SK-N-SH treated with all-trans-retinoic acid at 6 μM for 48 hours (cell line): Measurements from ENCODE around the gene CD84.
A peak's percentile ranks its signal among the peaks of the same experiment; 100 is the strongest.

ENCODE experiments used
- ATAC-seq: fragments of 200-7000 bp; cut with Tn5 transposase; 3 replicates; pipeline ENCODE4 v1.9.1; 2020; ENCODE audit warnings: mild to moderate bottlenecking, moderate library complexity
- ARNTL ChIP-seq: fragments of 450-650 bp; formaldehyde crosslinking; IDR thresholded peaks from 2 replicates; pipeline ENCODE4 v1.5.0; 2020; ENCODE audit warnings: low read depth, mild to moderate bottlenecking, moderate library complexity, borderline replicate concordance
- CSDC2 ChIP-seq: fragments of 250-450 bp; sonication (Bioruptor Pico); IDR thresholded peaks from 2 replicates; pipeline ENCODE4 v1.5.0; 2020; ENCODE audit warnings: mild to moderate bottlenecking, moderate library complexity
- ESRRG ChIP-seq: fragments of 250-450 bp; sonication (Bioruptor Pico); IDR thresholded peaks from 2 replicates; pipeline ENCODE4 v1.6.1; 2021; ENCODE audit warnings: mild to moderate bottlenecking
- GLIS3 ChIP-seq: fragments of 250-450 bp; sonication (Bioruptor Pico); IDR thresholded peaks from 2 replicates; pipeline ENCODE4 v1.5.0; 2020; ENCODE audit warnings: mild to moderate bottlenecking, moderate library complexity
- ISL1 ChIP-seq: fragments of 250-450 bp; sonication (Bioruptor Pico); IDR thresholded peaks from 2 replicates; pipeline ENCODE4 v2.1.2; 2022; ENCODE audit warnings: mild to moderate bottlenecking, moderate library complexity
- OSR1 ChIP-seq: fragments of 250-450 bp; sonication (Bioruptor Pico); IDR thresholded peaks from 2 replicates; pipeline ENCODE4 v1.8.0; 2022; ENCODE audit warnings: moderate library complexity, mild to moderate bottlenecking, inconsistent platforms
- PPARA ChIP-seq: fragments of 250-450 bp; sonication (Bioruptor Pico); IDR thresholded peaks from 2 replicates; pipeline ENCODE4 v1.5.0; 2020; ENCODE audit warnings: mild to moderate bottlenecking, borderline replicate concordance
- SNAI2 ChIP-seq: fragments of 250-450 bp; sonication (Bioruptor Pico); IDR thresholded peaks from 2 replicates; pipeline ENCODE4 v1.5.0; 2020; ENCODE audit warnings: mild to moderate bottlenecking, moderate library complexity
- TOX ChIP-seq: fragments of 250-450 bp; sonication (Bioruptor Pico); IDR thresholded peaks from 2 replicates; pipeline ENCODE4 v1.8.0; 2021; ENCODE audit warnings: mild to moderate bottlenecking, moderate library complexity, borderline replicate concordance
- ZFP30 ChIP-seq: fragments of 450-650 bp; formaldehyde crosslinking; IDR thresholded peaks from 2 replicates; pipeline ENCODE4 v1.5.0; 2022; ENCODE audit warnings: mild to moderate bottlenecking, moderate library complexity
- ZNF565 ChIP-seq: fragments of 450-650 bp; formaldehyde crosslinking; conservative IDR thresholded peaks from 2 replicates; pipeline ENCODE4 v1.5.0; 2020; ENCODE audit warnings: low read depth, mild to moderate bottlenecking, moderate library complexity
- ZNF70 ChIP-seq: fragments of 450-650 bp; formaldehyde crosslinking; IDR thresholded peaks from 2 replicates; pipeline ENCODE4 v1.5.0; 2020; ENCODE audit warnings: mild to moderate bottlenecking, moderate library complexity
- ZNF8 ChIP-seq: fragments of 450-650 bp; formaldehyde crosslinking; IDR thresholded peaks from 2 replicates; pipeline ENCODE4 v1.5.0; 2020; ENCODE audit warnings: mild to moderate bottlenecking, moderate library complexity
- TF ChIP-seq, protein P1 (sequence below): fragments of 250-450 bp; sonication (Bioruptor Pico); IDR thresholded peaks from 2 replicates; pipeline ENCODE4 v1.5.1; 2020; ENCODE audit warnings: low read depth, mild to moderate bottlenecking, moderate library complexity
- TF ChIP-seq, protein P2 (sequence below): fragments of 250-450 bp; sonication (Bioruptor Pico); IDR thresholded peaks from 2 replicates; pipeline ENCODE4 v1.8.0; 2021; ENCODE audit warnings: low read depth, mild to moderate bottlenecking, moderate library complexity, borderline replicate concordance
- TF ChIP-seq, protein P3 (sequence below): fragments of 250-450 bp; sonication (Bioruptor Pico); IDR thresholded peaks from 2 replicates; pipeline ENCODE4 v1.8.0; 2020; ENCODE audit warnings: mild to moderate bottlenecking, moderate library complexity, borderline replicate concordance
- TF ChIP-seq, protein P4 (sequence below): fragments of 250-450 bp; sonication (Bioruptor Pico); IDR thresholded peaks from 2 replicates; pipeline ENCODE4 v1.5.0; 2020; ENCODE audit warnings: mild to moderate bottlenecking, moderate library complexity

The CD84 gene

DNA sequence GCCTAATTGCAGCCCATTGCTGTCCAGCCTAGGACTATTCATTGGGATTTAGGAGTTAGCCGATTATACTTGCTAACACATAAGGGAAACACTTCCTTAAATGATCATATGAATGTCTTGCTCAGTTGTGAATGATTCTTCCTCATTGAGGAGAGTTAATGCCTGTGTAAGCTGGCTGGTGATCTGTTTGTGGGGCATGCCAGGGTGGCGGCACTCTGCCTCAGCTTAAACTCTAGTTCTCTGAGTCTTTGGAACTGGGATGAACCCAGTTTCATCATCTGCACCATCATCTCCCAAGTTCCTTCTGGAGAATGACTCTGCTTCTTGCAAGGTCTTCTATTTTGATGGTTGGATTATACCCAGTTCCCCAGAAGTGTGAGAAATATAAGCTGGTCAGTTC is 32.4 kb downstream of the CD84 start (continued):
- TF ChIP-seq PPARA (CRISPR knock-in tag) (no peak), ZNF8 (CRISPR knock-in tag) (no peak), ZNF565 (CRISPR knock-in tag) (no peak)
- TF ChIP-seq, protein P1, sequence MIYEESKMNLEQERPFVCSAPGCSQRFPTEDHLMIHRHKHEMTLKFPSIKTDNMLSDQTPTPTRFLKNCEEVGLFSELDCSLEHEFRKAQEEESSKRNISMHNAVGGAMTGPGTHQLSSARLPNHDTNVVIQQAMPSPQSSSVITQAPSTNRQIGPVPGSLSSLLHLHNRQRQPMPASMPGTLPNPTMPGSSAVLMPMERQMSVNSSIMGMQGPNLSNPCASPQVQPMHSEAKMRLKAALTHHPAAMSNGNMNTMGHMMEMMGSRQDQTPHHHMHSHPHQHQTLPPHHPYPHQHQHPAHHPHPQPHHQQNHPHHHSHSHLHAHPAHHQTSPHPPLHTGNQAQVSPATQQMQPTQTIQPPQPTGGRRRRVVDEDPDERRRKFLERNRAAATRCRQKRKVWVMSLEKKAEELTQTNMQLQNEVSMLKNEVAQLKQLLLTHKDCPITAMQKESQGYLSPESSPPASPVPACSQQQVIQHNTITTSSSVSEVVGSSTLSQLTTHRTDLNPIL = no peak

DNA sequence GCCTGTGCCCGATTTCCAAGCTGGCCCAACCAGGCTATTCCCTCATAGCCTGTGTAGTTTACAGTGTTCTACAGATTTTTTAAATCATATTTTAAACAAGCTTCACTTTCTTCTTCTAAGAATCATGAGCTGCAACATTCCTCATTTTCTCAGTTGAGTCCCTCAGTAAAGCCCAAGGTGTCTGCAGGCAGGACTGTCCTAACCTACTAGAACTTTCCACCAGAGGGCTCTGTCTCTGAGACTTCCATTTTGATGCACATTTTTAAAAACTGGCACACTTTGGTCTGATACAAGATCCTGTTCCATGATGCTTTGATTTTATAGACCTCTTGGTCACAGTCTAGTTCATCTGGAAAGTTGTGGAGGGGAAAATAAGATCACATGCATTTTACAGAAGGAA is 34.6 kb downstream of the CD84 start:
- peak; percentile 89 for ATAC-seq
- no peak for TF ChIP-seq SNAI2 (CRISPR knock-in tag)
- no peak for TF ChIP-seq CSDC2 (CRISPR knock-in tag)

DNA sequence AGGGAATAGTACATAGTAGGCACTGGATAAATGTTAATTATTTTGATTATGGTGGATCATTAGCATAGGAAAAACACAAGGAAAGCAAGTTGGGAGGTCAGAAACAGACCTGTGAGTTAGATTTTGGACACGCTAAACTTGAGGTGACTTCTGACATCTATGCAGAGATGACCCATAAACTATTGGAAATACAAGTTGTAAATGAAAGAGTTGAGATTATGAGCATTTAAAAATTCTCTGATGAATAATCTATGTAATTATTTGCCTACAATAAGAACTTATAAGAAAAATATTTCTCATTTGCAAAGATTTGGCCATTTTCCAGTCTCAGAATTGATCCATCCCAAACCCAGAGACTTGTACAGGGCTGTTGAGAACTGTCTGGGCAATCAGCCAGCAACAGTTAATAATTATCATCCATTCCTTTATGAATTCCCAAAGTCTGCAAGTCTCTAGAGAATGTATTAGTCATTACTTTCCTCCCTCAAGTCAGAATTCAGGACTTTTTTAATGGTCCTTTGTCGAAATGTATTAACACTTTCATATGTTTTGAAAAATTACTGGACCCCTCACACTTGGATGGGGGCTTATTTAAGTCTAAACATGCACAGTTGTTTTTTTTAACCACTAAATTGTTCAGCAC is 36.9 kb downstream of the CD84 start:
- ATAC-seq = no peak
- TF ChIP-seq ISL1 (no peak), OSR1 (CRISPR knock-in tag) (no peak), ZNF70 (no peak), ESRRG (no peak), ZFP30 (CRISPR knock-in tag) (no peak), GLIS3 (CRISPR knock-in tag) (no peak), ARNTL (CRISPR knock-in tag) (no peak), TOX (CRISPR knock-in tag) (no peak)
- TF ChIP-seq, protein P1 = no peak
- TF ChIP-seq, protein P2, sequence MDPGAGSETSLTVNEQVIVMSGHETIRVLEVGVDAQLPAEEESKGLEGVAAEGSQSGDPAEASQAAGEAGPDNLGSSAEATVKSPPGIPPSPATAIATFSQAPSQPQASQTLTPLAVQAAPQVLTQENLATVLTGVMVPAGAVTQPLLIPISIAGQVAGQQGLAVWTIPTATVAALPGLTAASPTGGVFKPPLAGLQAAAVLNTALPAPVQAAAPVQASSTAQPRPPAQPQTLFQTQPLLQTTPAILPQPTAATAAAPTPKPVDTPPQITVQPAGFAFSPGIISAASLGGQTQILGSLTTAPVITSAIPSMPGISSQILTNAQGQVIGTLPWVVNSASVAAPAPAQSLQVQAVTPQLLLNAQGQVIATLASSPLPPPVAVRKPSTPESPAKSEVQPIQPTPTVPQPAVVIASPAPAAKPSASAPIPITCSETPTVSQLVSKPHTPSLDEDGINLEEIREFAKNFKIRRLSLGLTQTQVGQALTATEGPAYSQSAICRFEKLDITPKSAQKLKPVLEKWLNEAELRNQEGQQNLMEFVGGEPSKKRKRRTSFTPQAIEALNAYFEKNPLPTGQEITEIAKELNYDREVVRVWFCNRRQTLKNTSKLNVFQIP = no peak
- TF ChIP-seq, protein P3, sequence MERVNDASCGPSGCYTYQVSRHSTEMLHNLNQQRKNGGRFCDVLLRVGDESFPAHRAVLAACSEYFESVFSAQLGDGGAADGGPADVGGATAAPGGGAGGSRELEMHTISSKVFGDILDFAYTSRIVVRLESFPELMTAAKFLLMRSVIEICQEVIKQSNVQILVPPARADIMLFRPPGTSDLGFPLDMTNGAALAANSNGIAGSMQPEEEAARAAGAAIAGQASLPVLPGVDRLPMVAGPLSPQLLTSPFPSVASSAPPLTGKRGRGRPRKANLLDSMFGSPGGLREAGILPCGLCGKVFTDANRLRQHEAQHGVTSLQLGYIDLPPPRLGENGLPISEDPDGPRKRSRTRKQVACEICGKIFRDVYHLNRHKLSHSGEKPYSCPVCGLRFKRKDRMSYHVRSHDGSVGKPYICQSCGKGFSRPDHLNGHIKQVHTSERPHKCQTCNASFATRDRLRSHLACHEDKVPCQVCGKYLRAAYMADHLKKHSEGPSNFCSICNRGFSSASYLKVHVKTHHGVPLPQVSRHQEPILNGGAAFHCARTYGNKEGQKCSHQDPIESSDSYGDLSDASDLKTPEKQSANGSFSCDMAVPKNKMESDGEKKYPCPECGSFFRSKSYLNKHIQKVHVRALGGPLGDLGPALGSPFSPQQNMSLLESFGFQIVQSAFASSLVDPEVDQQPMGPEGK (CRISPR knock-in tag) = no peak

DNA sequence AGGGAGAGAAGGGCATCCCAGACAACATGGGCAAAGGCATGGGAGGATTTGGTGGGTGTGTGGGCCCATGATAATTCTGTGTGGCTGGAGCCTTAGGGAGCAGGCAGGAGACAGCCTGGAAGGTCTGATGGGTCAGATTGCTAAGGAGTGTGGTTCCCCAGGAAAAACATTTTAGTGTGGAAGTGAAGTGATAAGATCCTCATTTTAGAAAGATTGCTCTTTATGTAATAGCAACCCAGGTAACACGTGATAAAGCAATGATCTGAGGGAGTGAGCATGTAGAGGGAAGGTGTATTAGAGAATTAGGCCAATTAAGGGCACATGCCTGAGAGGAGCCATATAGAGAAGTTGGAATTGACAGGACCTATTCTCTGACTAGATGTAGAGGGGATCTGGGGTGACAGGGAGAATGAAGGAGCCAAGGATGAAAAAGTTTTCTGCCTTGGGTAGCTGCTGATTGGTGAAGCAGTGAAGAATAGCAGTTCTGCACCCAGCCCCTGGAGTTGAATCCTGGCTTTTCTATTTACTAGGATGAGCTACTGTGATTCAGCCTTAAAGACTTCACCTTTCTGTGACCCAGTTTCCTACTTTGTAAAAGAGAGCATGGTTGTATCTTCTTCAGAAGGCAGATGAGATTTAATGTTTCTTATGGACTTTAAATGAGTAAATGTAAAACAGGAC is 37.5 kb downstream of the CD84 start:
- no peak for ATAC-seq
- TF ChIP-seq ZNF8 (CRISPR knock-in tag) = no peak
- TF ChIP-seq SNAI2 (CRISPR knock-in tag) = no peak
- TF ChIP-seq, protein P4, sequence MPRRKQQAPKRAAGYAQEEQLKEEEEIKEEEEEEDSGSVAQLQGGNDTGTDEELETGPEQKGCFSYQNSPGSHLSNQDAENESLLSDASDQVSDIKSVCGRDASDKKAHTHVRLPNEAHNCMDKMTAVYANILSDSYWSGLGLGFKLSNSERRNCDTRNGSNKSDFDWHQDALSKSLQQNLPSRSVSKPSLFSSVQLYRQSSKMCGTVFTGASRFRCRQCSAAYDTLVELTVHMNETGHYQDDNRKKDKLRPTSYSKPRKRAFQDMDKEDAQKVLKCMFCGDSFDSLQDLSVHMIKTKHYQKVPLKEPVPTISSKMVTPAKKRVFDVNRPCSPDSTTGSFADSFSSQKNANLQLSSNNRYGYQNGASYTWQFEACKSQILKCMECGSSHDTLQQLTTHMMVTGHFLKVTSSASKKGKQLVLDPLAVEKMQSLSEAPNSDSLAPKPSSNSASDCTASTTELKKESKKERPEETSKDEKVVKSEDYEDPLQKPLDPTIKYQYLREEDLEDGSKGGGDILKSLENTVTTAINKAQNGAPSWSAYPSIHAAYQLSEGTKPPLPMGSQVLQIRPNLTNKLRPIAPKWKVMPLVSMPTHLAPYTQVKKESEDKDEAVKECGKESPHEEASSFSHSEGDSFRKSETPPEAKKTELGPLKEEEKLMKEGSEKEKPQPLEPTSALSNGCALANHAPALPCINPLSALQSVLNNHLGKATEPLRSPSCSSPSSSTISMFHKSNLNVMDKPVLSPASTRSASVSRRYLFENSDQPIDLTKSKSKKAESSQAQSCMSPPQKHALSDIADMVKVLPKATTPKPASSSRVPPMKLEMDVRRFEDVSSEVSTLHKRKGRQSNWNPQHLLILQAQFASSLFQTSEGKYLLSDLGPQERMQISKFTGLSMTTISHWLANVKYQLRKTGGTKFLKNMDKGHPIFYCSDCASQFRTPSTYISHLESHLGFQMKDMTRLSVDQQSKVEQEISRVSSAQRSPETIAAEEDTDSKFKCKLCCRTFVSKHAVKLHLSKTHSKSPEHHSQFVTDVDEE = no peak
- TF ChIP-seq, protein P1 = no peak
- TF ChIP-seq OSR1 (CRISPR knock-in tag) = no peak
